AG20443 (cell line): ENCODE measurements around the gene TEX2.
"Not testable (repeated sequence)": the region's sequence is repeated elsewhere in the genome, so short reads cannot be mapped to it uniquely, and the experiment has no call there.

Experiments used
- DNase-seq: peaks from one replicate; pipeline ENCODE4 v3.0.0; 2012; ENCODE audit warnings: low spot score, mixed read lengths

TEX2 gene

DNA sequence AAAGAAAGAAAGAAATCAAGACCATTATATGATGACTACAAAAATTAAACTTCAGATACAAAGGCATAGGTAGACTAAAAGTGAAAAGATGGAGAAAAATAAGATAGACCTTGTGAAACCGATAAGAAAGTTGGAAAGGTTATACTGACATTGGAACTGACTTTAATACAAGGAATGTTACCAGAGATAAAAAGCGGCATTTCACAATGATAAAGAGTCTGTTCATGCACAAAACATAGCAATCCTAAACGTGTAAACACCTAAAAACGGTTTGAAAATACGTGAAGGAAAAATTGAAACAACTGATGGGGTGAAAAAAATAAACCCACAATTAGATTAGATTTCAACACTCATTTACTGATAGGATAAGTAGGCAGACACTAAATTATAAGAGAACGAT lies 123.5 kb downstream of the TEX2 start:
- no peak for DNase-seq

DNA sequence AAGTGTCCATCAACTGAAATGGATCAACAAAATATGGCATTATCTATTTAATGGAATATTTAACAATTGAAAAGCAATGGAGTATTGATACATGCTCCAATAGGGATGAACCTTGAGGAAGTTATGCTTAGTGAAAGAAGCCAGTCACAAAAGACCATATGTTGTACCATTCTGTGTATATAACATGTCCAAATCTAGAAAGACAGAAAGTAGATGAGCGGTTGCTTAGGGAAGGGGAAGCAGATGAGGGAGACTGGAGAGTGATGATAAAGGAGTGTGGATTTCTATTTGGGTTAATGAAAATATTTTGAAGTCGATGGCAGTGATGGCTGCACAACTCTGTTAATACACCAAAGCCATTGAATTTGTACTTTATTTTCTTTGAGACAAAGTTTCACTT lies 124.6 kb downstream of the TEX2 start:
- DNase-seq, result no peak

DNA sequence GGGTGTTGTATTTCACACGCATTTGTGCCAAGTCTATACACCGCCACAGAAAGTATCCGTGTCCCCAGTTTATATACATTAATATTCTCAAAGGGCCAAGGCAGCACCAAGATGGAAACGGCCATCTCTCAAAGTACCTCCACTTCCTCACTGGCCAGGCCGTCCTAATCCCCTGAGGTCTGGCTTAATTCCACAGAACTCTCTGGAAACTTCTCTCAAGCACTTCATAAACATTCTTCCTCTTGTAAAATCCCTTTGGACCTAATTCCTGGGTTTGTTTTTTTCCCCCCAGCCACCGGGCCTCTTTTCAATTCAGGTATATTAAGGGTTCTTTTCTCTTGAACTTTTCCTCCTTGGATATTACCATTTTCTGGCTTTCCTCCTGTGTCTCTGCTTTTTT lies 128.1 kb downstream of the TEX2 start:
- no peak for DNase-seq

DNA sequence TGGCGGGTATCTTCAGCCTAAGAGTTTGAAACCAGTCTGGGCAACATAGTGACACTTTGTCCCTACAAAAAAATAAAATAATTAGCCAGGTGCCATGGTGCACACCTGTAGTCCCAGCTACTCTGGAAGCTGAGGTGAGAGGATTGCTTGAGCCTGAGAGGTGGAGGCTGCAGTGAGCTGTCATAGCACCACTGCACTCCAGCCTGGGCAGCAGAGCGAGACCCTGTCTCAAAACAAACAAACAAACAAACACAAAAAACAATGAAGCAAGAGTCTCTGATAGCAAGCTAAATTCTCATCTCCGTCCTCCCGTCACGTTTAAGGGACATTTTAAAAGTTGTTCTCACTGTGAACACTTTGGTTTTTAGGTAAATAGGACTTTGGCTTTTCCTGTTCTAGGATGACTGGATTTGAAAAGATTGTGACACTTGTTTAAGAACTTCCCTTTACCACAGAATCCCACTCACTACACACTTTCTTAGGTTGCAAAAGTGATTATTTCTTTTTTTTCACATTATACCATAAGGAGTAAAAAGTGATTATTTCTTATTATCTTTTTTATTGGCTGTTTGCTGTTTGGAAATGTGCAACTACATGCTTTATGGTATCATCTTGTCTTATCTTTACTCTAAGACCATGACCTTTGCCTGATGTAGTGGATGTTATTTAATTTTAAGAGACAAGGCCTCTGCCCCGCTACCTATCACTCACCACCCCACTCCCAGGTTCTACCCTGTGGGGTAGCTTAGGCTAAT lies 128.7 kb downstream of the TEX2 start:
- DNase-seq, result no peak

DNA sequence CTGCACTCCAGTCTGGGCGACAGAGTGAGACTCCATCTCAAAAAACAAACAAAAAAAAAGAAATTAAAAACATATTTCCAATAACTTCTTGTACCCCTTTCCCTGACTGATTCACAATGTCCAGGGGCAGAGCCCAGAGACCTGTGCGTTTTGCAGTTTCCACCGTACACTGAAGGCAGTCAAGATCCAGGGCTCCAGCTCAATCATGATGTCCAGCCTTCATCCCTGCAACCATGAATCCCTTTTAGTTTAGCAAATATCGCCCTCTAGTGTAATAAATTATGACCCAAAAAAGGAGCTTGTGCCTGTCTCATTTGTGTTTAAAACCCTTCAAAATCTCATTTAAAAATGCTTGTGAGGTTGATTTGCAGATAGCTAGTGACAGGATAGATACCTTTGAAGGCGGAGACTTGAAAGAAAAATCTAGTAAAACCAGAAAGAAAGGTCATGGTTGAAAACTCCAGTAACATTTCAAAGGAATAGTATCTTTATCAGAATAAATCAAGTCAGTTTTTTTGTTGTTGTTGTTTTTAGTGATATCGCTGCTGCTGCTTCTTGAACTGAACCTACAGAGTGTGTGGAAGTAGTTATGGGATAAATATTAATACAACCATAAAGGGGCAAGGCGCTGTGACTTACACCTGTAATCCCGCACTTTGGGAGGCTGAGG lies 129.4 kb downstream of the TEX2 start:
- peak; percentile 64 for DNase-seq

DNA sequence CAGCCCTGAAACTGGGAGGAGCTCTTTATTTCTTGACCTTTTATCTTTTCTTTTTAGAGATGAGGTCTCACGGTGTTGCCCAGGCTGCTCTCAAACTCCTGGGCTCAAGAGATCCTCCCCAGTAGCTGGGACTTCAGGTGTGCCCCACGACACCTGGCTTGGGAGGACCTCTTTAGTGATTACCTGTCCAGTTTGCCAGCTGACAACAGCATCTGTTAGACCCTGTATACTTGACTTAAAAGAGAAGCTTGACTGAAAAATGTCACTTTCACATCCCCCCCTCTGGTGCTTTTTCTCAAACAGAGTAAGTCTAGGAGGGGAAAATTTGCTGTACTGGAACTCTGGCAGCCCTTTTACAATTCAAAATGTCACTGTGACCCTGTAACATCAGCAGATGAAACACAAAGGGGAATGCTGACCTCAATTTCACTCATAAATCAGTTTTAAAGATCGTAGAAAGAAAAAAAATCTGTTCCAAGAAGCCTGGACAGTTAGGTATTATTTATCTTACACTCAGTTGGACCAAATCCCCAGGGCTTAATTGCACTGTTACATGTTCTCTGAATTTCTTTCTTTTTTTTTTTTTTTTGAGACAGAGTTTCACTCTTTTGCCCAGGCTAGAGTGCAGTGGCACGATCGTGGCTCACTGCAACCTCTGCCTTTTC lies 131.3 kb downstream of the TEX2 start:
- DNase-seq, result no peak

DNA sequence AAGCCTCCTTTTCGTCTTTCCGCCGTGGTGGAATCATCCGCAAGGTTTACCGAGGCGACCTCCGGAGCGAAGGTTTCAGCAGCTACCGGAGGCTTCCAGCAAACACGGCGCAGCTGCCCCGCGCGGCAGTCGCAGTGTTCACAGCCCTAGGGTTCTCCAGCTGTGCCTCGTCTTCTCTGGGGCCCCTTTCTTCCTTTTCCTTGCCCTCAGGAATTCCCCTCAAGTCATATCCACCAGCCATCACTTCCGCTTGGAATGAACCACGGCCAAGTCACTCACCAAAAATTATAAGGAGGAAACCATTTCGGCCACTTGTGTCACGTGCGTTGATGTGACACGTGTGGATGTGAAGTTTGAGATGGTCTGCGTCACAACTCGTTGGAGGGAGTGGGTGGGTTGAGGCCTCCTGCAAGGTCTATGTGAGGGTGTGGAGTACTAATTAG lies 132.5 kb downstream of the TEX2 start:
- DNase-seq, result peak; percentile 50

DNA sequence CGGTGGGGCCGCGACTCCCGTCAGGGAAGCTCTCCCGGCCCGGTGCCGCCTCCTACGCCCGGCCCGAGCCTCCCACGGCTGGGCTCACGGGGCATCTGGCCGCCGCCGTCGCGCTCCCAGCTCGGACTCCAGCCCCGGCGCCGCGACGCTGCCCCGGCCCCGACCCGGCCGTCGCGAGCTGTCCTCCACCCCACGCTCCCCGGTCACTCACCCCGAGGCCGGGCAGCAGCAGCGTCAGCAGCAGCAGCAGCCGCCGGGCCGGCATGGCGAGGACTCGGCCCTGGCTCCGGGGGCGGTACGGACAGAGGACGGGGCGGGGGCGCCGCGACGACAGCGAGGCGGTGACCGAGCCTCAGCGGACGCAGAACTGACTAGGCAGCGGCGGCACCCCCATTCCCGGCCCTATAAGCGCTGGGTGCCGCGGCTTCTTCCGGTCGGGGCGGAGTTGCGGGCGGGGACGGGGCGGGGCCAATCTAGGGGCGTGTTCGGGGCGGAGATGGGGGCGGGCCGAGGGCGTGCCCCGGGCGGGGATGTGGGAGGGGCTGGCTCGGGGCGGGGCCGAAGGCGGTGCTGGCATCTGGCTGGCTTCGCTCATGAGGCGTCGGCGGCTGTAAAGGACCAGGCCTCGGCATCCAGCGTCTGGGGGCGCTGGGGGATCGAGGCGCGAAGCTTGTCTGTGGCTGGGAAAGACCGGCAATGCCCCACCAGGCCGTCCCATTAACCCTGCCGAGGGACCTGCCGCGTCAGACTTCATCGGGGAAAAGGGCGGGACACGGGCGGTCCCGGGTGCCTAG lies 133.1 kb downstream of the TEX2 start, which contains the start of gene ERN1:
Gene ERN1, minus strand, starts transcription at position 380 of the 794 bp plus-strand sequence. Its CDS starts 115 bp downstream, at position 265.
- DNase-seq, result peak; percentile 96

DNA sequence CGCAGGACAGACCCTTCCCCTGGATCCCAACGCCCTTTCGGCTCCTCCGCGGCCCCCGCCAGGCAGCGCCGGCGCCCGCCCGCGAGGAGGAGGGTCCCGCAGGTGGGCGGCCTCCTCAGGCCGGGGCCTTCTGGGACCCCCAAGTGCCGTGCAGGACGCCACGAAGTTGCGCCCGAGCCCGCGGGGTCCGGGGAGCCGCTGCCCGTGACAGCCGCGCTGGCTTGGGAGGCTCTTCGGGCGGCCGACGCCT lies 133.6 kb downstream of the TEX2 start:
- DNase-seq, result no peak

DNA sequence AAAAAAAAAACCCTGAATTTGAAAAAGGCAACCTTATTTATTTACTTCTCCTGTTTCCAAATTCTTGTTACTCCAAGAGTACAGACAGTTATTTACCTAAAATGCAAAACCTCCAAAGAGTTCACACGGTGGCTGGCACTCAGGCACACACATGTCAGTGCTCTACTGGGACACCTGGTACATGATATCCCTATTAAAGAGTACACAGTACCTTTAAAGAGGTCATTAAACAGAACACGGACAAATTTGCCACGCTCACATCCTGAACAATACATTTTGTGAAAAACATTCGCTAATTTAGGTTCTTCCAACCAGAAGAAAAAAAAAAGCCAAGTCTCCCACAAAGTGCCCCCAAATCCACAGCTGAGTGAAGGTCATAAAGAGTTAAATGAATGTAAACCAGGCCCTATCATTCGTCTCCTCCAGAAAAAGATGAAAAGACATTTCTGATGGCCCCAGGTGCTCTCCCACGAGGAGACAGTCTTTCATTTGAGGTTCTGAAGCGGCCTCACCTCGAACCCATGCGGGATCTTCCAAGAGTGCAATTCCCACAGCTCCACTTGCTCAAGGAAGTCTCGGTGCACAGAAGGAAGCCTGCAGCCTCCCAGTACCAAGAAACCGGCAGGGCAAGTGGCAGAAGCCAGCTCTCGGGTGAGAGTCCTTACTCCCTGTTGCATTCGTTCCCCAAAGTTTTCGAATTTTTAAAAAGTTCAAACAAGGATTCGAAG lies 134.1 kb downstream of the TEX2 start:
- DNase-seq, result peak; percentile 47

DNA sequence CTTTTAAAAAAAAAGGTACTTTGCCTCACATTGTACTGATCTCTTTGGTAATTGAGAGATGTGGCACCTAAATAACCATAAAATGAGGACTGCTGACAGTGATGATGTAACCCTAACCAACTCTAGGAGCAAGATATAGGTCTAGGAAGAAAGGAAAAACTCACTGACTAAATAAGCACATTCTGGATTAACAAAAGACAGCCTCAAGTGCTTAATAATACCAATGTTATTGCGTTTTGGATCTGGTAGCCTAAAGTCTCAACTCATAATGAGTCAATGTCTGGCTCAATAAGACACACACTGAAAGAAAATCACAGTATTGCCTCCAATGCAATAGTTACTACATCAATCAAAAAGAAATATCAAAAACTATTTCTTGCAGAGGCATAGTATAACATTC lies 136.1 kb downstream of the TEX2 start:
- DNase-seq, result no peak

DNA sequence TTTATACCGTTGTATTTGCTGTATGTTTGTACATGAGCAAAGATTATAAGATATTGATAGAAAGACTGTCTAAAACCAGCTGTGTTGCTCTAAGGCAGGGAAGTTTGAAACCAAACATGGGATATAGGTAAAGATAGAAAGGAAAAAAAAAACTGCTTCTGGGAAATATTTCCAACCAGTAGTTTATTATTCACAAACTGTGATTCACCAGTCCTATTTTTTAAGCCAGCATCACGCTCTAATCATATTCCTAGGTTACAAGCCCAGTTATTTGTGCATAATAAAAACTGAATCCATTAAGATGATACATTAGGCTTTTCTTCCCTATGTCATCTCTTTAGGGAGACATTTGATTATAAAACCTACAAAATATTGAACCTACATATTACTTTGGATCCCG lies 137.1 kb downstream of the TEX2 start:
- no peak for DNase-seq

DNA sequence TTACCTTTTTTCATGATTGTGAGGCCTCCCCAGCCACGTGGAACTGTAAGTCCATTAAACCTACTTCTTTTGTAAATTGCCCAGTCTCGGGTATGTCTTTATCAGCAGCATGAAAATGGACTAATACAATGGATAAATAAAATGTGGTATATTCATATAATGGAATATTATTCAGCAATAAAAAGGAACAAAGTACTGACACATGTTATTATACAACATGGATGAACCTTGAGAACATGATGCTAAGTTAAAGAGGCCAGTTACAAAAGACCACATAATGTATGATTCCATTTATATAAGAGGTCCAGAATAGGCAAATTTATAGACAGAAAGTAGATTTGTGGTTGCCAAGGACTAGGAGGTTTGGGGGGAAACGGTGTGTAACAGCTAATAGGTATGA lies 138.5 kb downstream of the TEX2 start:
- no peak for DNase-seq

DNA sequence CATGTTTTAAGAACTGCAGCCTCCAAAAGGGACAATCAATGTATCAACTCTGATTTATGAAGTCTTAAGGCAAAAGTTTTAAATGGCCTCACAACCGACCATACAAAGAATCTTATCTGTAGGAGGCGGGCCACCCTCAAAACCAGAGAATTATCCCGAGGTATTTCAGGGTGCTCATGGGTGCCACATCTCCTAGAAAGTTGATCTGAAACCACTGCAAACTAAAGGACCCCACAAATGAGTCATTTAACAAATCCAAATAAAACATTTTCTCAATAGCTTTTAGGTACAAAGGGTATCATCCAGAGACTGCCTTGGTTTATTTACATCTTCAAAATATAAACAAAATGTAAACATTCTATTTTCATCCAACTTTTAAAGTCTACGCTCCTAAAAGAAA lies 139.9 kb downstream of the TEX2 start:
- no peak for DNase-seq

DNA sequence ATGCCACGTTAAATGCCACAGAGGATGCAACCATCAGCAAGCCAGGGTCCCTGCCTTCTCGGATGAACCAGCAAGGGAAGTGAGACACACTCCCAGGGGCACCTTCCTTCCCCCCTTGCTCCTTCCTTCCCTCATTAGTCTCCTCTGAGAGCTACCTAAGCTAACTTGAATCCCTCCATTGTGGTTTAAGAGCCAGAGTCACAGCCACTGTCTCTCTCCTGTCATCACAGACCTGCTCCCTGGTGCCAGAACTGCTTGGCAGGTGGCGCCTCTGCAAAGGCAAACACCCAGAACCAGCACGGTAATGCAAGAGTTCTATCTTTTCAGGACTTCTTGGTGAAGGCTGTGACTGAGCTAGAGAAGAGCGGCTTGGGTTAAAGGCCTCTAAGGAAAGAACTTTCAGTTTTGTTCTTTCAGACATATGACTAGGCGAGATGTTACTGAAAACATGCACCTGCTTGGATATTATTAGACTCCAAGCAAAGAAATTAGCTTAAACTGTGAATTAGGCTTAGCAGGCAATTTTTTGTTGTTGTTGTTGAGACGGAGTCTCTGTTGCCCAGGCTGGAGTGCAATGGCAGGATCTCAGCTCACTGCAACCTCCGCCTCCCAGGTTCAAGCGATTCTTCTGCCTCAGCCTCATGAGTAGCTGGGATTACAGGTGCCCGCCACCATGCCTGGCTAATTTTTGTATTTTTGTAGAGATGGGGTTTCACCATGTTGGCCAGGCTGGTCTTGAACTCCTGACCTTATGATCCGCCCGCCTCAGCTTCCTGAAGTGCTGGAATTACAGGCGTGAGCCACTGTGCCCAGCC lies 141.9 kb downstream of the TEX2 start:
- DNase-seq, result not testable (repeated sequence)

DNA sequence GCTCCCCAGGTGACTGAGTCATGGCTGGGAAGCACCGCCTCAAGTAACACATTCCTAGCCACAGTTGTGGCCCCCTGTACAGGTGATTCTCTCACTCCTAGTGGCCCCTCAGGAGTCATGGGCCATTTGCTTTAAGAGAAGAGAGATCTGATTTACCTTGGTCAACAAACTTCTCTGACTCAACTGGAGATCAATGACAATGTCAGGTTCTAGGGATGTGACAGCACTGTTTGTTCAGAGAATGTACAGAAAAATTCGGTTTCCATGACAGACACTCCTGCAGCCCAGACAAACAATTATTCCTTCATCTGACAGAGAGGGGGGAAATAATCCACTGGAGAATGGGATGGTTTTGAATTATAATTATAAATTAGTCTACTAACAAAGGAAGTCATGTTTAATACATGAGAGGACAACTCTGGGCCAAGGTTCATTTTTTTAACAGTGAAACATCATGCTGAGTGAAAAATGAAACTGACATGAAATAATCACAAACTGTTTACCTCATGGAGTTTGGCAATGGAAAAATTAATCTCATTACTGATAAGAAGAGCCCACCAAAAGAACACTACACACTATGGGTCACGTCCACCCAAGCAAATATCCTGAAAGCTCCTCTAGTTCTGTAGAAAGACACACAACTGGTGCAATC lies 142.8 kb downstream of the TEX2 start:
- DNase-seq, result no peak

DNA sequence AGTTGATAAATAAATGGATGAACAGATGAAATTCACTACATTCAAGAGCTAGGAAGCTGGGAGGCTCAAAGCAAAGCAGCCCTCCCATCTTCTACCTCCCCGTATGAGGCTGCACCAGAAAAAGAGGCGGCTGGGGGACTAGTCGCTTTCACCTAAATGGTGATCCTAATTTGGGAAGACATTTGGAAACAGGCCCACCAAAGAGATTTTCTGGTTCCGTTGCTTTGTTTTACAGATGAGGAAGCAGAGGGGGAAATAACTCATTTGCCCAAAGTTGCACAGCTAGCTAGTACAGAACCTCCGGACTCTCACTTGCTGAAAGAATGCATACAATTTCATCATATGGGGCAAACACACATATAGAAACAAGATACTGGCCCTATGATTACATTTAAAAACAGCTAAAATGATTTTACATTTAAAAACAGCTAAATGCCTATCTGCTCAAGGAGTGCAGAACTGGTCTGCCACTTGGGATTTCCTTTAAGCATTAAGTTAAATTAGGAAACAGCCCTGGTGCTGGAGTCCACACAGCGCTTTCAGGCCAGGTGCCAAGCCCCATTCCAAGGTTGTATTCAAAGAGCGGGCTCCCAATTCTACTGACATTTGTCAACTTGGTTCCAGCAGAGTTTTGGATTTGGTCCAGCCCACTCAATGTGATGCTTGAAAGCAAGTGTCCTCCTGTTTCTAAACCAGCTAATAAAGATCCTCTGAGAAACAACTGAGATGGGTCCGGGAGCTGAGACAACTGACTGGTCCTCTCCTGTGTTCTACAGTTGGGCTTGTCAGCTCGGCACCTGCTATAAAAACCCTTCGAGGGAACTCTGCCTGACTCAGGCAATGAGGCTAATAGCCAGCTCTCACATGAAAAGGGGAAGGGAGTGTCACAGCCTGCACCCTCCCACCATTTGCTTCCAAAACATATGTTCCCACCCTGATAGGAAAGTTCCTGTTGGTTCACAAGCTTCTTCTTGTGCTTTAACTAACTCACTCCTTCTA lies 144.8 kb downstream of the TEX2 start:
- DNase-seq, result peak; percentile 21

DNA sequence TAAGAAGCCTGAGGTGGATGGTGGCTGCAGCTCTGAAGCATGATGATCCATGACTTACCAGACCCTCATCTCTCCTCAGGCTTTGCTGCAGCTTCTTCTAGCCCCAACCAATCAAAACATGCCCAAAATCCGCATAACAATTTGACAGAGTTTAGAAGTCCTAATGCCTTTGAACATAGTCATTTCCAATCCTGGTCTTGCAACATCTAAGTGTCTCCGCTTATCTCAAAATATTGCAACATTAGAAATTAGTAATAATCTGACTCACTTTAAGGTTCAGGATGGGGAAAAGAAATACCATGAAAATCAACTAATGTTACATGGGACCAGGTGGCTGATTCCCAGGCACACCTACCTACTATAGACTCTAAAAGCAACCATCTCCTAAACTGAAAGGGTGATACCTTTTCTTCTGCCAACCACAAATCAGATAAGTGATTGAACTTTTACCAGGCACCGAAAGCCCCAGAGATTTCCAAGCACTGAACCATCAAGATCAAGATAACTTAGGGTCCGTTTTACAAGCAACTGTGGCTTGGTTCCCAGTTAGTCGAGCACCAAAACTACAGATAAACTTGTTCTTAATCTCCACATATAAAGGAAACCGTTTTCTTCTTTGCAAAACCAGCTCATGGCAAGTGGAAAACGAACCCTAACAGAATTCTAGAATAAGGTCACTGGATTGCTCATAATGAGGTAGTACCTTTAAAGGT lies 147.1 kb downstream of the TEX2 start:
- peak; percentile 65 for DNase-seq
